Parathyroid adenoma (tissue), 2 donors: Measurements from ENCODE around the gene RNF31.

Experiments used
- H2AFZ ChIP-seq: fragments of 300-600 bp; sonication (generic); one replicate; pipeline ENCODE4 v1.7.0; 2017; ENCODE audit warnings: antibody characterized with exemption, mild to moderate bottlenecking
- H3K27ac ChIP-seq: fragments of 300-600 bp; sonication (generic); one replicate; pipeline ENCODE4 v1.7.0; 2017
- H3K27me3 ChIP-seq: fragments of 300-600 bp; sonication (generic); one replicate; pipeline ENCODE4 v1.7.0; 2017; ENCODE audit warnings: low read length; ENCODE audit not compliant: control insufficient read depth, insufficient read depth
- H3K36me3 ChIP-seq: fragments of 300-600 bp; sonication (generic); one replicate; pipeline ENCODE4 v1.7.0; 2017; ENCODE audit warnings: low read length; ENCODE audit not compliant: control insufficient read depth, insufficient read depth
- H3K4me1 ChIP-seq: fragments of 300-600 bp; sonication (generic); one replicate; pipeline ENCODE4 v1.7.0; 2017; ENCODE audit warnings: control low read depth
- H3K4me2 ChIP-seq: fragments of 300-600 bp; sonication (generic); one replicate; pipeline ENCODE4 v1.7.0; 2017; ENCODE audit warnings: low read length
- H3K4me3 ChIP-seq: fragments of 300-600 bp; sonication (generic); one replicate; pipeline ENCODE4 v1.7.0; 2017; ENCODE audit warnings: low read depth, low read length
- H3K79me2 ChIP-seq: fragments of 300-600 bp; sonication (generic); one replicate; pipeline ENCODE4 v1.7.0; 2017; ENCODE audit warnings: control low read depth
- H3K9ac ChIP-seq: fragments of 300-600 bp; sonication (generic); one replicate; pipeline ENCODE4 v1.7.0; 2017; ENCODE audit warnings: mild to moderate bottlenecking
- H3K9me3 ChIP-seq: fragments of 300-600 bp; sonication (generic); one replicate; pipeline ENCODE4 v1.7.0; 2017; ENCODE audit warnings: low read length; ENCODE audit not compliant: control insufficient read depth
- TF ChIP-seq, protein P1 (sequence below): fragments of 300-600 bp; sonication (generic); IDR thresholded peaks from one replicate; pipeline ENCODE4 v1.7.0; 2017; ENCODE audit warnings: antibody characterized with exemption, mild to moderate bottlenecking
- donor health status: primary hyperparathyroidism.

Gene RNF31

DNA sequence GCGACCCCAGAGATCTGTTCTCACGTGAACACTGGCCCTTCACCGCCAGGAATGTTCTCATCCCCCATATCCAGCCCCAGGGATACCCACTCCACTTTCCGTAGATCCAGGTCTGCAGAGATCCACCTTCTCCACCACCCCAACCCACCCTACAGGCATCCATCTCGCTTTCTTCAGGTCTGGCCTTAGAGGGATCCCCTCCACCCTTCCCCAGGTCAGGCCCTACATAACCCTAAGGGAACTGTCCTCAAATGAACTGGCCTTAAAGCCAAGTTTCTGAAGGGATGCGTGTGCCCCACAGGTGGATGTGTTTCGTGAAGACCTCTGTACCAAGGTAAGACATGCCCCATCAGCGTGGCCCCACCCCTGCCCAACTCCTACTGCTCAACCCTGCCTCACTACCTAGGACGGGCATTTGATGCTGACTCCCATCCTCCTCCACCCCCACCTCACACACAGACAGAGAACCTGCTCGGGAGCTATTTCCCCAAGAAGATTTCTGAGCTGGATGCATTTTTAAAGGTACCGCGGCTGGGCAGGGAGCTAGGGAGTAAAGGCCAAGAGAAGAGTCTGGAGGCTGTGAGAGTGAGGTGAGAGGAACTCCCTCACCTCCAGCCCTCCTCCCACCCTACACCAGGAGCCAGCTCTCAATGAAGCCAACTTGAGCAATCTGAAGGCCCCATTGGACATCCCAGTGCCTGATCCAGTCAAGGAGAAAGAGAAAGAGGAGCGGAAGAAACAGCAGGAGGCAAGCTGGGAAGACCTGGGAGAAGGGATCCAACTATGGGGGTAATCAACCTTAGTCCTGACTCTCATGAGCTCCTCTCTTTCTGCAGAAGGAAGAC lies 10.4 kb upstream of the RNF31 start:
- Histone ChIP-seq H3K9ac (peak overlapping the region; percentile 74), H3K27me3 (no peaks in the 10 kb centered on the region), H3K4me3 (peak overlapping the region; percentile 68), H3K36me3 (no peaks in the 10 kb centered on the region), H2AFZ (peak overlapping the region; percentile 89), H3K4me2 (peak overlapping the region; percentile 56), H3K79me2 (peaks cover 4% of the 10 kb centered on the region), H3K27ac (peak overlapping the region; percentile 76), H3K4me1 (peaks cover 8% of the 10 kb centered on the region), H3K9me3 (no peaks in the 10 kb centered on the region)
- TF ChIP-seq, protein P1, sequence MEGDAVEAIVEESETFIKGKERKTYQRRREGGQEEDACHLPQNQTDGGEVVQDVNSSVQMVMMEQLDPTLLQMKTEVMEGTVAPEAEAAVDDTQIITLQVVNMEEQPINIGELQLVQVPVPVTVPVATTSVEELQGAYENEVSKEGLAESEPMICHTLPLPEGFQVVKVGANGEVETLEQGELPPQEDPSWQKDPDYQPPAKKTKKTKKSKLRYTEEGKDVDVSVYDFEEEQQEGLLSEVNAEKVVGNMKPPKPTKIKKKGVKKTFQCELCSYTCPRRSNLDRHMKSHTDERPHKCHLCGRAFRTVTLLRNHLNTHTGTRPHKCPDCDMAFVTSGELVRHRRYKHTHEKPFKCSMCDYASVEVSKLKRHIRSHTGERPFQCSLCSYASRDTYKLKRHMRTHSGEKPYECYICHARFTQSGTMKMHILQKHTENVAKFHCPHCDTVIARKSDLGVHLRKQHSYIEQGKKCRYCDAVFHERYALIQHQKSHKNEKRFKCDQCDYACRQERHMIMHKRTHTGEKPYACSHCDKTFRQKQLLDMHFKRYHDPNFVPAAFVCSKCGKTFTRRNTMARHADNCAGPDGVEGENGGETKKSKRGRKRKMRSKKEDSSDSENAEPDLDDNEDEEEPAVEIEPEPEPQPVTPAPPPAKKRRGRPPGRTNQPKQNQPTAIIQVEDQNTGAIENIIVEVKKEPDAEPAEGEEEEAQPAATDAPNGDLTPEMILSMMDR: no peak

DNA sequence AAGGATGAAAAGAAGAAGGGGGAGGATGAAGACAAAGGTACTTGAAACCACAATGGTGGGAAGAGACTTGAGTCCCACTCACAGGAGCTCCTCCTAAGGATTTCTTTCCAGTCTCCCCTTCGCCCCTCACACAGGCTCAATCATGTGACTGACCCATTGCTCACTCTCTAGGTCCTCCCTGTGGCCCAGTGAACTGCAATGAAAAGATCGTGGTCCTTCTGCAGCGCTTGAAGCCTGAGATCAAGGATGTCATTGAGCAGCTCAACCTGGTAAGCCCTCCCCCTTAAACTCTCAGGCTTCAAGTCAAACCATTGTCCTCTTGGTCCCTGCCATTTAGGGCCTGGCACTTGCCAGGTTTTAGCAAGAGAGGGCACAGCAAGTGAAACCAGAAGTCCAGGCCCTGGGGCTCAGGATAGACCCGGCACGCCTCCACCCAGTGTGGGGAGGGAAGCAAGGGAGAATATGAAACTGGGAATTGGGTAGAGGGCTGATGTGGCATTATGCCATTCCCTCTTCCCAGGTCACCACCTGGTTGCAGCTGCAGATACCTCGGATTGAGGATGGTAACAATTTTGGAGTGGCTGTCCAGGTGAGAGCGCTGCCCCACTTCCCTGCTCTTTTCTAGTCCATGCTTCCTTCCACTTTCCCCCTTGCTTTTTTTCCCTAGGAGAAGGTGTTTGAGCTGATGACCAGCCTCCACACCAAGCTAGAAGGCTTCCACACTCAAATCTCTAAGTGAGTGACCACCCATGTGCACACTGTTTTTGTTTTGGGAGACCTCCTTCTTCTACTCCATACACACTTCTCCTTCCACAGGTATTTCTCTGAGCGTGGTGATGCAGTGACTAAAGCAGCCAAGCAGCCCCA lies 9.5 kb upstream of the RNF31 start:
- H3K4me1 ChIP-seq: peaks cover 8% of the 10 kb centered on the region

DNA sequence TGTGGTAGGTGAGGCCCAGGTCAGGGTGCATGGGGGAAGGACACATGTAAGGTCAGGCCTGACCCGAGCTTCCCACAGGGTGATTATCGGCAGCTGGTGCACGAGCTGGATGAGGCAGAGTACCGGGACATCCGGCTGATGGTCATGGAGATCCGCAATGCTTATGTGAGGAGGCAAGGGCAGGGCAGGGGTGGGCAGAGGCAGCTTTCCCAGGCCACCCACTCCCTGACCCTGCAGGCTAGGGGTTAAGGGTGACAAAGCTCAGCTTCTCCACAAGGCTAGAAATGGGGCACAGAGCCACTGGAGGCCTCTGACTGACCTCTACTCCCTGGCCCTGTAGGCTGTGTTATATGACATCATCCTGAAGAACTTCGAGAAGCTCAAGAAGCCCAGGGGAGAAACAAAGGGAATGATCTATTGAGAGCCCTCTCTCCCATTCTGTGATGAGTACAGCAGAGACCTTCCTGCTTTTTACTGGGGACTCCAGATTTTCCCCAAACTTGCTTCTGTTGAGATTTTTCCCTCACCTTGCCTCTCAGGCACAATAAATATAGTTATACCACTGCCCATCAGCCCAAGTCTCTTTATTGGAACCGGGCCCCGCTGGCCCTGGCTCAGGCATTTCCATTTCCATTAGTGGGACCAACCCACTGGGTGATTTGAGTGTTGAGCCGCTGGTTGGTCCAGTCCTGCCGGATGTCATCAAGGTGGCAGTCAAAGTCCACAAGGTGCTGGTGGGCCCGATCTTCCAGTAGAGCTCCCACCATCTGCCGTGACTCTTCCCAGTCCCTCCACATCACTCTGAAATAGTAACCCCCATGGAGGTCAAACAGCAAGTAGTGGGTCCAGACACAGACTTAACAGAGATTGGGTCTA lies 8.7 kb upstream of the RNF31 start:
- H3K9me3 ChIP-seq: no peaks in the 10 kb centered on the region
- H3K27me3 ChIP-seq: no peaks in the 10 kb centered on the region
- no peak overlapping the region for H3K4me2 ChIP-seq
- TF ChIP-seq, protein P1: no peak
- H3K9ac ChIP-seq: no peak overlapping the region
- peaks cover 8% of the 10 kb centered on the region for H3K4me1 ChIP-seq
- no peak overlapping the region for H3K4me3 ChIP-seq
- peaks cover 4% of the 10 kb centered on the region for H3K79me2 ChIP-seq
- H2AFZ ChIP-seq: no peak overlapping the region
- H3K36me3 ChIP-seq: no peaks in the 10 kb centered on the region
- no peak overlapping the region for H3K27ac ChIP-seq

More for the DNA sequence above, 9.5 kb upstream of the RNF31 start:
- TF ChIP-seq, protein P1: no peak
- Histone ChIP-seq H3K9me3 (no peaks in the 10 kb centered on the region), H3K4me2 (no peak overlapping the region), H3K27me3 (no peaks in the 10 kb centered on the region), H3K79me2 (peaks cover 4% of the 10 kb centered on the region), H2AFZ (no peak overlapping the region), H3K4me3 (no peak overlapping the region), H3K9ac (no peak overlapping the region), H3K36me3 (no peaks in the 10 kb centered on the region), H3K27ac (no peak overlapping the region)

DNA sequence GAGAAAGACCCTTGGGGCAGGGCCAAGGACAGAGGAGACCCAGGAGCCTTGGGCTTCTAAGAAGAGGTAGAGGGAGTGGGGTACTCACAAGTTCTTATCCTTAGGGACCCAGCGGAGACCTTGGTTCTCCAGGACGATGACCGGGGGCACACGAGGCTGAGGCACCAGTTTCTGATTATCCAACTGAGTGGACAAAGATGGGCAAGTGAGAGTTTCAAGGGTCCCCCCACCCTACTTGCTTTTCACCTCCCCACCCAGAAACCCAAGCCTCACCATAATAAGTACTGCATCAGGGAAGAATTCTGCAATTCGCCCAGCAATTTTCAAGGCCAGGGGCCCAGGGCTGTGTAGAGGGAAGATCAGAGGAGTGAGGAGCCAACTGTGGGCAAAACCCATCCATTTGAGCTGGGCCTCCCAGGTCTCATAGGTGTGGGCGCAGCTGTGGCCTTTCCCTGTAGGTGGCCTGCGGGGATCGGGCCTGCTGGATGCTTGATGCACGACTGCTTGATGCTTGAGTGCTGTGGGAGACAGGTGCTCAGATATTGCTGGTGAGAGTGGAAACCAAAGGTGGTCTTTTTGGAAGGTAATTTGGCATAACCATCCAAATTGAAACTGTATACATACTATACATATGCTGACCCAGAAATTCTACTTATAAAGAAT lies 7.9 kb upstream of the RNF31 start:
- peaks cover 8% of the 10 kb centered on the region for H3K4me1 ChIP-seq

More for the DNA sequence above, 7.9 kb upstream of the RNF31 start:
- Histone ChIP-seq H3K4me3 (no peak overlapping the region), H3K9me3 (no peaks in the 10 kb centered on the region), H3K9ac (no peak overlapping the region), H2AFZ (no peak overlapping the region), H3K27me3 (no peaks in the 10 kb centered on the region), H3K36me3 (no peaks in the 10 kb centered on the region), H3K4me2 (no peak overlapping the region), H3K79me2 (peaks cover 7% of the 10 kb centered on the region), H3K27ac (no peak overlapping the region)
- TF ChIP-seq, protein P1: no peak
